Renal cortical epithelial cell (primary cell): ENCODE data around the gene PIGM. TPM values are rescaled to one million over a fixed set of nuclear protein-coding genes. Genes with fewer than 3 reads are reported as not detected.

Experiments used
- DNase-seq: peaks from one replicate; pipeline ENCODE4 v3.0.0-alpha.2; 2011; ENCODE audit warnings: low read depth
- total RNA-seq: library from RNA; depleted of rRNA; stranded (reverse); fragments of >200 nt; gene quantifications from 2 replicates; pipeline ENCODE4 v1.2.3, GENCODE V29; 2014

Gene PIGM
- total RNA-seq, 1 donor from 2014 or later, result 5.2 TPM

GRCh38 chr1:159989581-159989980 is 42.2 kb downstream of the PIGM start:
- no peak for DNase-seq

DNA sequence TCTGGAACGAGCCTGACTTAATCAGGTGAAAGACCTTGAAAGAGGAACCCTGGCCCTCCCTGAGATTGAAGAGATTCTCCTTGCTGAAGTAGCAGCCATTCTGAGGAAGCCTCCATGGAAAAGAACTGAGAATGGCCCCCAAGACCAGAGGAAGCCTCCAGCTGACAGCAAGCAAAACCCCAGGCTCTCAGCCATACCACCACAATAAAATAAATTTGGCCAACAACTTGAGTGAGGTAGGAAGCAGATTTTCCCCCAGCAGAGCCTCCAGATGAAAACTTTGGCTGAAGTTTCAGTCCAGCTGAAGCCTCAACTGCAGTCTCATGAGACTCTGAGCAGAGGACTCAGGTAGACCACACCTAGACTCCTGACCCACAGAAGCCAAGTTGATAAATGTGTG is 43.8 kb downstream of the PIGM start:
- no peak for DNase-seq

GRCh38 chr1:159987186-159987585 is 44.6 kb downstream of the PIGM start:
- DNase-seq, result no peak

GRCh38 chr1:159986531-159986930 is 45.3 kb downstream of the PIGM start:
- no peak for DNase-seq

- DNase-seq, result no peak
These were observed 45.7 kb downstream of the PIGM start for GRCh38 chr1:159986093-159986492.

- DNase-seq, result no peak
These were observed 46.3 kb downstream of the PIGM start for GRCh38 chr1:159985473-159985872.

DNA sequence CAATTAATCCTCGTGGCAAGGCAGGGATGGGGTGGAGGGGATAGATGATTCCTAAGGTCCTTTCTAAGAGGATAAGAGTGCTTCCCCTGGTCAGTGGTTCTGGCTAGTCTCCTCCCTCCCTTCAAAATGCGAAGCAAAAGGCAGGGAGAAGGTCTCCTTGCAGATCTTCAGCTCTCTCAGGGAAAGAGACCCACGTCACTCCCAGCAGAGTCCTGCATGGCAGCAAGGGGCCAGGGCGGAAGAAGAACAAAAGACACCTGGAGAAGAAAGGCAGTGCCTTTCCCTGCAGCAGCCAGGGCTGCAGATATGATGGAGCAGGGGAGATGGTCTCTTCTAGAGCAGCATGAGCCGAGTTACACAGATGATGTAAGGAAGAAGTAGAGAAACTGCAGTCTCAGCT is 48.1 kb downstream of the PIGM start:
- DNase-seq, result no peak

- DNase-seq, result no peak
These were observed 49.5 kb downstream of the PIGM start for GRCh38 chr1:159982280-159982679.

DNA sequence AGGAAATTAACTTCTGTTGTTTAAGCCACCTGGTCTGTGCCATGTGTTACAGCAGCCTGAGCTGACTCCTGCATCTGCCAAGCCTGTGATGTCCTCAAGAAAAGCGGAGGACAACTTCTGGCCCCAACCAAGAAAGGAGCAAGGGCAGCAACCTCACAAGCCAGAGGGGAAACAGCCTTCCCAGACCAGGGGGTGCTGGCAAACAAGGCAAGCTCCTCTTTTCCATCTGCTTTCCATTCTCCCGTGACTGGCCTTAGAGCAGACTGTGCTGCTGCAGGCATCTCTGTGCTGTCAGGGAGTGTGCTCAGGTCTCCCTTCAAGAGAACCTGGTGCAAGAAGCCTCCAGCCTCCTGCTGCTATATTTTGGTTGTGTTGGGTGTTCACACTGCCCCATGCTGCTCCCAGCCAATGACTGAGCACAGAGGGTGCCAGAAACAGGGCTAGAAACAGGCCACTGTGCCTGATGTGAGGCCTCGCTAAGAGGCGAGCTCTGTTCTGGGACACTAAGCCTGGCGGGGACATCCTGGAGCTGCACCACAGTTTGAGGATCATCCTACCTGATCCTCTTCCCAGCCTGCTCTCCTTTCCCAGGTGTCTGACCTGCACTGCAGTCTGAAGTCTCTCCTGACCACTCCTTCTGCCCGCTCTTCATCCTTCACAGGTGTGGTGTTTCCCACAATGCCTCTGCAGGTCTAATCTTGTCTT is 50.3 kb downstream of the PIGM start:
- DNase-seq, result no peak

DNA sequence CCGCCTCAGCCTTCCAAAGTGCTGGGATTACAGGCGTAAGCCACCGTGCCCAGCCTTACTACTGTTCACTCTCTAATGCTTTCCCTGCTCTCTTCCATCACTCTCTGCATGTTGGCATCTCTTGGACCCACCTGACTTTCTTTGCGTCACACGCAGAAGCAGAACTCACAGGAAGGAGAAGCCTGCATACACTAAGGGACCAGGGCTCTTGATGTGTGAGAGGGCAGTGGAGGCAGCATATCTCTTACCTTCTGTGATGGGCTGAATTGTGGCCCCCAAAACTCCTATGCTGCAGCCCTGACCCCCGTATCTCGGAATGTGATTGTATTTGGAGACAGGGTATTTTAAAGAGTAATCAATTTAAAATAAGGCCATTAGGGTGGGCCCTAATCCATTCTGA is 51.0 kb downstream of the PIGM start:
- DNase-seq, result no peak

DNA sequence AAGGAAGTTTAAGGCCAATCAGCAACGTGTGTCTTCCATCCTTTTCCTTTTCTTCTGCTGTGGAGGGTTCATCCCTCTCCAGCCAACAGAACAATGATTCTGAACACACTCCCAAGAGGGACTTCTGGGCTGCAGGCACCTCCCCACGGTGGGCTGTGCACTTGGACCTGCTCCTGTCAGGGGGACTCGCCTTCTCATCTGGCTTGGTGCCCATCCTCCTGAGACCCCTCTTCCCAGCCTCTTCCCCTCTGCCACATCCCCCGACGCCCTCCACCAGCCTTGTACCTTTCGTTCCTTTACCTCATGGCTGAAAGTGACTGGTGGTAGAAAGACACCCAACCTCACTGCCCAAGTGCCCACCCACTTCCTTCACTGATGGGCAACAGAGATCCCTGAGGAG is 51.7 kb downstream of the PIGM start:
- no peak for DNase-seq

- DNase-seq, result no peak
These were observed 52.5 kb downstream of the PIGM start for GRCh38 chr1:159979257-159979656.

GRCh38 chr1:159978107-159978398 is 53.7 kb downstream of the PIGM start:
- no peak for DNase-seq

DNA sequence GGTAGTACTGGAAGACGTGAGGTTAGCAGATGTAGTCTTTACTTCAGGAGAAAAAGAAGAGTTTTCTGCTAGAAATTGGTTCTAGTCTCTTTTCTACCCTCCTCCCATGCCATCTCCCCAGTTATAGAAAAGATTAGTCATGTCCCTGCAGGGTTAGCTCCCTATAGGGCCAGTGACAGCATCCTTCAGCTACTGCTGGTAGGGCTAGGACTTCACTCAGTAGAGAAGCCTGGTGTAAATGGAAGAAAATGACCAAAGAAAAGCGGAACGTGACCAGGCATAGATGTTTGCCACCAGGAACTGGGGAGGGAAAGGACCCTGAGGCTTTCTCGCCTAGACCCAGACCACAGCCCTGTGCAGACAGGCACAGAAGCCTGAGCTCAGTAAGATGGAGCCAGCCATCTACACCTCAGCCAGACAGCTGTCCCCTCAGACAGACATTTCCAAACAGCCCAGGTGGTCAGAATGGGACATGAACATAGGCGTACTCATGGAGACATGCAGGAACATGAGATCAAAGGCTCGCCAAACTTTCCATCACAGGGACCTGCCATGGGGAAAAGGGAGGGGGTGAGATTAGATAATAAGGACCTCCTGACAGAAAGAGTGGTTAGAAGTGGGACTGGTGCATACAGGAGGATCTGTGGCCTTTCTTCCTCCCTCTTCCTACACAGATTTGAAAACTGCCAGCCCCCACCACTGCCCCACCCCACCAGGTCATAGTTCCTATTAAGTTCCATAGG is 54.3 kb downstream of the PIGM start:
- no peak for DNase-seq

Other genes starting within 250 kb of the PIGM start
- gene FCRL6, start 229.6 kb downstream of the PIGM start, total RNA-seq, result 0.05 TPM in 1 of 2 replicates, not detected in the other
- 0.30 and 2.6 TPM in 2 replicates for gene SLAMF8, start 205.1 kb downstream of the PIGM start, total RNA-seq
- not detected in 2 replicates for gene VSIG8, start 169.3 kb downstream of the PIGM start, total RNA-seq
- 0.25 and 0.69 TPM in 2 replicates for gene CFAP45, start 131.8 kb downstream of the PIGM start, total RNA-seq
- gene TAGLN2, start 106.5 kb downstream of the PIGM start, total RNA-seq, result 526 and 548 TPM in 2 replicates
- not detected in 2 replicates for gene IGSF9, start 86.4 kb downstream of the PIGM start, total RNA-seq
- not detected in 2 replicates for gene SLAMF9, start 77.8 kb downstream of the PIGM start, total RNA-seq
- gene KCNJ10, start 38.2 kb upstream of the PIGM start, total RNA-seq, result 0.15 TPM in 1 of 2 replicates, not detected in the other
- not detected in 2 replicates for gene KCNJ9, start 49.5 kb upstream of the PIGM start, total RNA-seq
- gene IGSF8, start 66.6 kb upstream of the PIGM start, total RNA-seq, result 56.1 and 59.4 TPM in 2 replicates
- gene ATP1A2, start 83.8 kb upstream of the PIGM start, total RNA-seq, result 0.10 TPM in 1 of 2 replicates, not detected in the other
- not detected in 2 replicates for gene ATP1A4, start 119.6 kb upstream of the PIGM start, total RNA-seq
- not detected in 2 replicates for gene CASQ1, start 158.6 kb upstream of the PIGM start, total RNA-seq
- 84.6 and 194 TPM in 2 replicates for gene PEA15, start 173.4 kb upstream of the PIGM start, total RNA-seq
- 69.8 and 107 TPM in 2 replicates for gene DCAF8, start 230.6 kb upstream of the PIGM start, total RNA-seq